Measurements from ENCODE around the gene GLDN. TPM values are rescaled to one million over a fixed set of nuclear protein-coding genes. Genes with fewer than 3 reads are reported as not detected.

GLDN gene
- total and polyA plus RNA-seq, 2 donors = 0.14 to 1.3 TPM

- no peaks in the 10 kb centered on the region for H3K27me3 ChIP-seq (ENCODE audit: control insufficient read depth in 2 of 2, insufficient read depth in 1 of 2, low read length in 1 of 2)
- H3K36me3 ChIP-seq (ENCODE audit: control insufficient read depth in 2 of 2, insufficient read depth in 2 of 2, low read length in 1 of 2) = no peaks in the 10 kb centered on the region
- 87% methylated on average over 10 of the region's 10 CpGs for WGBS
- no peaks in the 10 kb centered on the region for H3K4me1 ChIP-seq (ENCODE audit: control insufficient read depth in 2 of 2, insufficient read depth in 2 of 2, low read length in 2 of 2)
- DNase-seq (ENCODE audit: low read depth in 6 of 9, low spot score in 9 of 9) = no peak
- H3K27ac ChIP-seq (ENCODE audit: low read depth in 1 of 2, low read length in 1 of 2) = no peak overlapping the region
- no peak overlapping the region for H3K4me3 ChIP-seq (ENCODE audit: low read length in 2 of 2)
- no peaks in the 10 kb centered on the region for H3K9me3 ChIP-seq (ENCODE audit: control insufficient read depth in 2 of 2, insufficient read depth in 1 of 2, low read length in 1 of 2)
Measured at GRCh38 chr15:51386960-51387698, 45.7 kb downstream of the GLDN start.

GRCh38 chr15:51387699-51388041, 46.2 kb downstream of the GLDN start:
- no peaks in the 10 kb centered on the region for H3K27me3 ChIP-seq (ENCODE audit: control insufficient read depth in 2 of 2, insufficient read depth in 1 of 2, low read length in 1 of 2)
- DNase-seq (ENCODE audit: low read depth in 6 of 9, low spot score in 9 of 9) = no peak
- WGBS = 97% methylated on average over 3 of the region's 3 CpGs
- no peaks in the 10 kb centered on the region for H3K9me3 ChIP-seq (ENCODE audit: control insufficient read depth in 2 of 2, insufficient read depth in 1 of 2, low read length in 1 of 2)
- no peak overlapping the region for H3K27ac ChIP-seq (ENCODE audit: low read depth in 1 of 2, low read length in 1 of 2)
- H3K36me3 ChIP-seq (ENCODE audit: control insufficient read depth in 2 of 2, insufficient read depth in 2 of 2, low read length in 1 of 2) = no peaks in the 10 kb centered on the region
- no peak overlapping the region for H3K4me3 ChIP-seq (ENCODE audit: low read length in 2 of 2)
- H3K4me1 ChIP-seq (ENCODE audit: control insufficient read depth in 2 of 2, insufficient read depth in 2 of 2, low read length in 2 of 2) = no peaks in the 10 kb centered on the region

DNA sequence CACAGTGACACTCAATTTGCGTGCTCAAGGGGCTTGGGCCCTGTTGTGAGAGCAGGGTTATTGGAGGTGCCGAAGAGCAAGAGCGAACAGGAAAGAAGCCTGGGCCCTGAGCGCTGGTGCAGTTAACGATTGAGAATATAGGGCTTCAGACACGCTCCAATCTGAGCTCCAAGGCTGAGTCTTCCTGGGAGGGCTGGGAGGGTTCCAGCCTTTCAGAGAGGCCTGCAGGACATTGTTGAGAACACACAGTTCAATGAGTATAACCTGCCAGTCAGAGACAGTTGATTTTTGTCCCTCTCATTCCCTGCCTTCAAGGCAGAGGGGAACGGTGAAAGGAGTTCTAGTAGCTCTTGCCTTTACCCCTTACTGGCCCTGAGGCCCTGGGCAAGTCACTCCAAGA, 47.3 kb downstream of the GLDN start:
- Histone ChIP-seq H3K27me3 (ENCODE audit: control insufficient read depth in 2 of 2, insufficient read depth in 1 of 2, low read length in 1 of 2) (no peaks in the 10 kb centered on the region), H3K36me3 (ENCODE audit: control insufficient read depth in 2 of 2, insufficient read depth in 2 of 2, low read length in 1 of 2) (no peaks in the 10 kb centered on the region), H3K27ac (ENCODE audit: low read depth in 1 of 2, low read length in 1 of 2) (no peak overlapping the region), H3K4me1 (ENCODE audit: control insufficient read depth in 2 of 2, insufficient read depth in 2 of 2, low read length in 2 of 2) (no peaks in the 10 kb centered on the region), H3K9me3 (ENCODE audit: control insufficient read depth in 2 of 2, insufficient read depth in 1 of 2, low read length in 1 of 2) (no peaks in the 10 kb centered on the region), H3K4me3 (ENCODE audit: low read length in 2 of 2) (no peak overlapping the region)
- WGBS = 99% methylated on average over 7 of the region's 7 CpGs
- DNase-seq (ENCODE audit: low read depth in 6 of 9, low spot score in 9 of 9) = no peak

- no peak for DNase-seq (ENCODE audit: low read depth in 6 of 9, low spot score in 9 of 9)
- H3K4me3 ChIP-seq (ENCODE audit: low read length in 2 of 2) = no peak overlapping the region
- no peaks in the 10 kb centered on the region for H3K4me1 ChIP-seq (ENCODE audit: control insufficient read depth in 2 of 2, insufficient read depth in 2 of 2, low read length in 2 of 2)
- 85% methylated on average over 7 of the region's 7 CpGs for WGBS
- no peaks in the 10 kb centered on the region for H3K9me3 ChIP-seq (ENCODE audit: control insufficient read depth in 2 of 2, insufficient read depth in 1 of 2, low read length in 1 of 2)
- no peak overlapping the region for H3K27ac ChIP-seq (ENCODE audit: low read depth in 1 of 2, low read length in 1 of 2)
- H3K27me3 ChIP-seq (ENCODE audit: control insufficient read depth in 2 of 2, insufficient read depth in 1 of 2, low read length in 1 of 2) = no peaks in the 10 kb centered on the region
- no peaks in the 10 kb centered on the region for H3K36me3 ChIP-seq (ENCODE audit: control insufficient read depth in 2 of 2, insufficient read depth in 2 of 2, low read length in 1 of 2)
Measured at GRCh38 chr15:51390241-51390965, 48.9 kb downstream of the GLDN start.

DNA sequence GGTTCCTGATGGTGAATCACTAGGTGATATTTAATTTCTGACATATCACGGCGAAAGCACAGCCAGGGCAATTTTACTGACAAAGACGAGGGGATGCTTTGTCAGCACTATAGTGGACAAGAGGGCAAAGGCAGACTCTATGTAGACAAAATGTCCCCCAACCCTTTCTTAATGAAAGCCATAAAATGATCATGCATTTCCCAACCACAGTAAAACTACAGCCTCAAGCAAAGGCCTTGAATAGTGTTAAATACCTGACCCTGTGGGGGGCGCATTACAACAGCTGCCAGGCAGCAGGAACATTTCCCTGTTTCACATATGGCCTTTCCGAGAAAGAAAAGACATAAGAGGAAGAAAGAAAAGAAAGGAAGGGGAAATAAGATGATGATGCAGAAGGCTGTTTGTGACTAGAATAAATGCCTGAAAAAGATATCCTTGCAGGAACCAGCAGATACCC, 49.5 kb downstream of the GLDN start:
- Histone ChIP-seq H3K27me3 (ENCODE audit: control insufficient read depth in 2 of 2, insufficient read depth in 1 of 2, low read length in 1 of 2) (no peaks in the 10 kb centered on the region), H3K4me3 (ENCODE audit: low read length in 2 of 2) (no peak overlapping the region)
- 98% methylated on average over 5 of the region's 5 CpGs for WGBS

GRCh38 chr15:51396921-51397320, 55.5 kb downstream of the GLDN start:
- no peaks in the 10 kb centered on the region for H3K4me1 ChIP-seq (ENCODE audit: control insufficient read depth in 2 of 2, insufficient read depth in 2 of 2, low read length in 2 of 2)
- no peaks in the 10 kb centered on the region for H3K36me3 ChIP-seq (ENCODE audit: control insufficient read depth in 2 of 2, insufficient read depth in 2 of 2, low read length in 1 of 2)
- peaks cover 0 to 6% of the 10 kb centered on the region in 2 donors for H3K27me3 ChIP-seq (ENCODE audit: control insufficient read depth in 2 of 2, insufficient read depth in 1 of 2, low read length in 1 of 2)
- no peak overlapping the region for H3K4me3 ChIP-seq (ENCODE audit: low read length in 2 of 2)
- H3K9me3 ChIP-seq (ENCODE audit: control insufficient read depth in 2 of 2, insufficient read depth in 1 of 2, low read length in 1 of 2) = no peaks in the 10 kb centered on the region
- DNase-seq (ENCODE audit: low read depth in 6 of 9, low spot score in 9 of 9) = no peak
- no peak overlapping the region for H3K27ac ChIP-seq (ENCODE audit: low read depth in 1 of 2, low read length in 1 of 2)
- 97% methylated on average over 2 of the region's 2 CpGs for WGBS

More for the DNA sequence above, 49.5 kb downstream of the GLDN start:
- no peaks in the 10 kb centered on the region for H3K4me1 ChIP-seq (ENCODE audit: control insufficient read depth in 2 of 2, insufficient read depth in 2 of 2, low read length in 2 of 2)
- H3K36me3 ChIP-seq (ENCODE audit: control insufficient read depth in 2 of 2, insufficient read depth in 2 of 2, low read length in 1 of 2) = no peaks in the 10 kb centered on the region
- H3K9me3 ChIP-seq (ENCODE audit: control insufficient read depth in 2 of 2, insufficient read depth in 1 of 2, low read length in 1 of 2) = no peaks in the 10 kb centered on the region
- H3K27ac ChIP-seq (ENCODE audit: low read depth in 1 of 2, low read length in 1 of 2) = no peak overlapping the region
- no peak for DNase-seq (ENCODE audit: low read depth in 6 of 9, low spot score in 9 of 9)

GRCh38 chr15:51398626-51399025, 57.2 kb downstream of the GLDN start:
- no peaks in the 10 kb centered on the region for H3K36me3 ChIP-seq (ENCODE audit: control insufficient read depth in 2 of 2, insufficient read depth in 2 of 2, low read length in 1 of 2)
- H3K4me3 ChIP-seq (ENCODE audit: low read length in 2 of 2) = no peak overlapping the region
- no peak overlapping the region for H3K27ac ChIP-seq (ENCODE audit: low read depth in 1 of 2, low read length in 1 of 2)
- H3K9me3 ChIP-seq (ENCODE audit: control insufficient read depth in 2 of 2, insufficient read depth in 1 of 2, low read length in 1 of 2) = no peaks in the 10 kb centered on the region
- peaks cover 0 to 6% of the 10 kb centered on the region in 2 donors for H3K27me3 ChIP-seq (ENCODE audit: control insufficient read depth in 2 of 2, insufficient read depth in 1 of 2, low read length in 1 of 2)
- no peak for DNase-seq (ENCODE audit: low read depth in 6 of 9, low spot score in 9 of 9)
- WGBS = 87% methylated on average over 9 of the region's 9 CpGs
- no peaks in the 10 kb centered on the region for H3K4me1 ChIP-seq (ENCODE audit: control insufficient read depth in 2 of 2, insufficient read depth in 2 of 2, low read length in 2 of 2)

GRCh38 chr15:51401051-51401780, 59.8 kb downstream of the GLDN start:
- Histone ChIP-seq H3K27ac (ENCODE audit: low read depth in 1 of 2, low read length in 1 of 2) (no peak overlapping the region), H3K4me3 (ENCODE audit: low read length in 2 of 2) (no peak overlapping the region), H3K36me3 (ENCODE audit: control insufficient read depth in 2 of 2, insufficient read depth in 2 of 2, low read length in 1 of 2) (no peaks in the 10 kb centered on the region), H3K9me3 (ENCODE audit: control insufficient read depth in 2 of 2, insufficient read depth in 1 of 2, low read length in 1 of 2) (no peaks in the 10 kb centered on the region), H3K4me1 (ENCODE audit: control insufficient read depth in 2 of 2, insufficient read depth in 2 of 2, low read length in 2 of 2) (no peaks in the 10 kb centered on the region), H3K27me3 (ENCODE audit: control insufficient read depth in 2 of 2, insufficient read depth in 1 of 2, low read length in 1 of 2) (peaks cover 0 to 8% of the 10 kb centered on the region in 2 donors)
- 93% methylated on average over 7 of the region's 7 CpGs for WGBS
- no peak for DNase-seq (ENCODE audit: low read depth in 6 of 9, low spot score in 9 of 9)

Measured in thymus (tissue), 11 donors.